ENCODE results near the gene MIDN.
A peak's percentile ranks its signal among the peaks of the same experiment; 100 is the strongest.

Gene MIDN

DNA sequence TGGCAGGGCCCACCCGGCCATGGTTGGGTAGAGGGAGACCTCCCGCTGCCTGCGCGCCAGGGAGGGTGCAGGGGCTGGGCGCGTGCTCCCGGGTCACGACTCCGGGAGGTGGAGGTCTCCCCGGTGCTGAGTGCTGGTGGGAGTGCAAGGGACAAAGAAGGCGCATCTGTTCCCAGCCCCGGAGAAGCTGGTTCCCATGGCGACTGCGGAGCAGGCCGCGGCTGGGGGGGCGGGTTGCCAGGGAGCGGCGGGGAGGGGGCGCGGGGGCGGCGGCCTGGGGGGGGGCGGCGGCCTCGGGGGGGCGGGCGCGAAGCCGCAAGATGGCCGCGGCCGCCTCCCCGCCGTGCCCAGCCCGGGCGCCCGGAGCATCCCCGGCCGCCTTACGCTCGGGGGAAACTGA, 11.8 kb upstream of the MIDN start:
- TF ChIP-seq ZNF585B (tag by site-specific recombination; IDR thresholded peaks at IDR 0.05), result no peak
- TF ChIP-seq ZNF354C (tag by site-specific recombination; IDR thresholded peaks at IDR 0.05; ENCODE audit: borderline replicate concordance, low read depth), result no peak
- TF ChIP-seq ZNF394 (tag by site-specific recombination; IDR thresholded peaks at IDR 0.05; ENCODE audit: borderline replicate concordance), result peak; percentile 34; the same call in 1 of the 2 replicates
- no peak for TF ChIP-seq ZEB2 (tag by site-specific recombination; IDR thresholded peaks at IDR 0.05)
- TF ChIP-seq, protein P1, sequence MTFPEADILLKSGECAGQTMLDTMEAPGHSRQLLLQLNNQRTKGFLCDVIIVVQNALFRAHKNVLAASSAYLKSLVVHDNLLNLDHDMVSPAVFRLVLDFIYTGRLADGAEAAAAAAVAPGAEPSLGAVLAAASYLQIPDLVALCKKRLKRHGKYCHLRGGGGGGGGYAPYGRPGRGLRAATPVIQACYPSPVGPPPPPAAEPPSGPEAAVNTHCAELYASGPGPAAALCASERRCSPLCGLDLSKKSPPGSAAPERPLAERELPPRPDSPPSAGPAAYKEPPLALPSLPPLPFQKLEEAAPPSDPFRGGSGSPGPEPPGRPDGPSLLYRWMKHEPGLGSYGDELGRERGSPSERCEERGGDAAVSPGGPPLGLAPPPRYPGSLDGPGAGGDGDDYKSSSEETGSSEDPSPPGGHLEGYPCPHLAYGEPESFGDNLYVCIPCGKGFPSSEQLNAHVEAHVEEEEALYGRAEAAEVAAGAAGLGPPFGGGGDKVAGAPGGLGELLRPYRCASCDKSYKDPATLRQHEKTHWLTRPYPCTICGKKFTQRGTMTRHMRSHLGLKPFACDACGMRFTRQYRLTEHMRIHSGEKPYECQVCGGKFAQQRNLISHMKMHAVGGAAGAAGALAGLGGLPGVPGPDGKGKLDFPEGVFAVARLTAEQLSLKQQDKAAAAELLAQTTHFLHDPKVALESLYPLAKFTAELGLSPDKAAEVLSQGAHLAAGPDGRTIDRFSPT (tag by site-specific recombination; IDR thresholded peaks at IDR 0.05), result 0 out of 2 replicates have a peak, but pooled peaks have one; percentile 9
- 0 out of 2 replicates have a peak, but pooled peaks have one; percentile 37 for TF ChIP-seq ZBTB10 (tag by site-specific recombination; IDR thresholded peaks at IDR 0.05)
- TF ChIP-seq KLF8 (tag by site-specific recombination; IDR thresholded peaks at IDR 0.05), result no peak
- peak; percentile 4; the same call in 1 of the 2 replicates for TF ChIP-seq ZNF223 (tag by site-specific recombination; IDR thresholded peaks at IDR 0.05)
- TF ChIP-seq ZFP3 (tag by site-specific recombination; IDR thresholded peaks at IDR 0.05; ENCODE audit: low read depth), result no peak
- H3K4me3 ChIP-seq (ENCODE audit: low read depth, low read length), result peak overlapping the region; percentile 56
- CTCF ChIA-PET, result no interaction called here
- POLR2A ChIA-PET, result interaction anchor here (0.8 to 1.5 kb wide), 2 partner anchors 17 to 33 kb away, joined by 4 read pairs; partner anchors contain the start of gene CIRBP
- H3K4me1 ChIP-seq (ENCODE audit: control insufficient read depth, insufficient read depth, low read length), result peaks cover 3% of the 10 kb centered on the region
- no peaks in the 10 kb centered on the region for H3K9me3 ChIP-seq (ENCODE audit: control insufficient read depth, insufficient read depth, low read depth, low read length)
- peaks cover 0 to 36% of the 10 kb centered on the region in 2 experiments; a peak in 1 of 3 replicates for H3K36me3 ChIP-seq (ENCODE audit: control insufficient read depth in 2 of 2, insufficient read depth in 1 of 2, low read length in 2 of 2)
- peak overlapping the region; percentile 60; the same call in 1 of the 2 replicates for H3K27ac ChIP-seq (ENCODE audit: extremely low read depth, low read depth, low read length)

GRCh38 chr19:1237027-1237659, 11.2 kb upstream of the MIDN start:
- peak overlapping the region; percentile 60; the same call in 1 of the 2 replicates for H3K27ac ChIP-seq (ENCODE audit: extremely low read depth, low read depth, low read length)
- peak overlapping the region; percentile 56 for H3K4me3 ChIP-seq (ENCODE audit: low read depth, low read length)
- peaks cover 0 to 32% of the 10 kb centered on the region in 2 experiments; a peak in 1 of 3 replicates for H3K36me3 ChIP-seq (ENCODE audit: control insufficient read depth in 2 of 2, insufficient read depth in 1 of 2, low read length in 2 of 2)
- POLR2A ChIA-PET, result interaction anchor here (1.5 kb wide), 1 partner anchor 16 kb away, joined by 4 read pairs; no protein-coding TSS in a partner anchor
- CTCF ChIA-PET, result no interaction called here
- peaks cover 3% of the 10 kb centered on the region for H3K4me1 ChIP-seq (ENCODE audit: control insufficient read depth, insufficient read depth, low read length)
- H3K9me3 ChIP-seq (ENCODE audit: control insufficient read depth, insufficient read depth, low read depth, low read length), result no peaks in the 10 kb centered on the region
- TF ChIP-seq ZBTB44 (tag by site-specific recombination; IDR thresholded peaks at IDR 0.05) (no peak), ZNF670 (tag by site-specific recombination; IDR thresholded peaks at IDR 0.05; ENCODE audit: low read depth) (no peak), ZNF830 (tag by site-specific recombination; IDR thresholded peaks at IDR 0.05; ENCODE audit: low read depth) (no peak), KLF16 (tag by site-specific recombination; IDR thresholded peaks at IDR 0.05) (peak; percentile 63; the same call in 1 of the 2 replicates), ZNF155 (tag by site-specific recombination; IDR thresholded peaks at IDR 0.05) (no peak), SETDB1 (IDR thresholded peaks at IDR 0.05; ENCODE audit: insufficient read length, low read length) (no peak), ZNF514 (tag by site-specific recombination; IDR thresholded peaks at IDR 0.05) (no peak), ZNF18 (tag by site-specific recombination; IDR thresholded peaks at IDR 0.05) (no peak), ZNF624 (tag by site-specific recombination; IDR thresholded peaks at IDR 0.05) (no peak), ZNF549 (tag by site-specific recombination; IDR thresholded peaks at IDR 0.05) (no peak), ZNF449 (tag by site-specific recombination; IDR thresholded peaks at IDR 0.05) (no peak), SP7 (tag by site-specific recombination; IDR thresholded peaks at IDR 0.05) (no peak)
- TF ChIP-seq, protein P2, sequence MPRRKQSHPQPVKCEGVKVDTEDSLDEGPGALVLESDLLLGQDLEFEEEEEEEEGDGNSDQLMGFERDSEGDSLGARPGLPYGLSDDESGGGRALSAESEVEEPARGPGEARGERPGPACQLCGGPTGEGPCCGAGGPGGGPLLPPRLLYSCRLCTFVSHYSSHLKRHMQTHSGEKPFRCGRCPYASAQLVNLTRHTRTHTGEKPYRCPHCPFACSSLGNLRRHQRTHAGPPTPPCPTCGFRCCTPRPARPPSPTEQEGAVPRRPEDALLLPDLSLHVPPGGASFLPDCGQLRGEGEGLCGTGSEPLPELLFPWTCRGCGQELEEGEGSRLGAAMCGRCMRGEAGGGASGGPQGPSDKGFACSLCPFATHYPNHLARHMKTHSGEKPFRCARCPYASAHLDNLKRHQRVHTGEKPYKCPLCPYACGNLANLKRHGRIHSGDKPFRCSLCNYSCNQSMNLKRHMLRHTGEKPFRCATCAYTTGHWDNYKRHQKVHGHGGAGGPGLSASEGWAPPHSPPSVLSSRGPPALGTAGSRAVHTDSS (tag by site-specific recombination; IDR thresholded peaks at IDR 0.05), result no peak
